ENCODE results near the gene FOXD1. TPM values are rescaled to one million over a fixed set of nuclear protein-coding genes. Genes with fewer than 3 reads are reported as not detected.

FOXD1 gene
- total and polyA plus RNA-seq, 12 donors: 1.1 to 6.5 (median 2.1) TPM

DNA sequence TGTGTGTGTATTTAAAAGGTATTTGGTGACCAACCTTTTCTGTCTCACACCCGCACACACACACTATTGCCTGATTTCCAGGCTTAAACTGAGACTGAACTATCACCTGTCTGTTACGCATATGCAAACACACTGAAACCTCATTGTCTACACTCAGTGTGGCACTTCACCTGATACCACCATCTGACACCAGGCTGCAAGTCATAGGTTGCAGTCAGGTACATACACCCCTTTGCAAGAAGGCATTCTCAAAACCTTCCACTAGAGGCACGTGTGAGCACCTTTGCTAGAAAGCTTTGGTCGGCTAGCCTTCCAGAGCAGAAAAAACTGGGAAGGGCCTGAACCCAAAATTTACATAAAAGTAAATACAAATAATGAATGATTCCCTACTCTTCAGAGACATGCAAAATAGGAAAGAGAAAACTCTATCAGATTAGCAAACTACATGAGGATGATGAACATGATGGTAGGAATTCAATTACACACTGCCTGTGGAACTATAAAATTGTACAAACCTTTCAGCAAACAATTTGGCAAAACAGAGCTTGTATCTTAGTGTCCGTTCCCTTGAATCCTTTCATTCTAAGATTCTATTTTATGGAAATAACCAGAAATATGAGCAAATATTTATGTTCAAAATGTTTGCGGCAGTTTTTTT, 5.9 kb upstream of the FOXD1 start:
- Histone ChIP-seq H3K27ac (no peak overlapping the region), H3K4me1 (replicated peaks in 1 of 2) (peaks cover 0 to 10% of the 10 kb centered on the region in 2 donors), H3K27me3 (peaks cover 58% of the 10 kb centered on the region), H3K4me3 (no peak overlapping the region), H3K36me3 (replicated peaks in 1 of 2) (no peaks in the 10 kb centered on the region), H3K9me3 (replicated peaks in 1 of 3) (no peaks in the 10 kb centered on the region)
- TF ChIP-seq CTCF (IDR thresholded peaks at IDR 0.05) (peak; percentile 36 to 69 (median 50)), POLR2A (IDR thresholded peaks at IDR 0.05) (no peak)
- DNase-seq: peak in 4 of 7 donors; percentile 35 to 55 (median 50)
- WGBS, 4 donors: 43 to 46% (median 44%) methylated on average over 6 of the region's 6 CpGs
- intact Hi-C loops (cut with DNase I): loop anchor here in 1 of 2 donors (5.0 kb wide), 1 partner anchor 237 kb away; no protein-coding TSS in a partner anchor

DNA sequence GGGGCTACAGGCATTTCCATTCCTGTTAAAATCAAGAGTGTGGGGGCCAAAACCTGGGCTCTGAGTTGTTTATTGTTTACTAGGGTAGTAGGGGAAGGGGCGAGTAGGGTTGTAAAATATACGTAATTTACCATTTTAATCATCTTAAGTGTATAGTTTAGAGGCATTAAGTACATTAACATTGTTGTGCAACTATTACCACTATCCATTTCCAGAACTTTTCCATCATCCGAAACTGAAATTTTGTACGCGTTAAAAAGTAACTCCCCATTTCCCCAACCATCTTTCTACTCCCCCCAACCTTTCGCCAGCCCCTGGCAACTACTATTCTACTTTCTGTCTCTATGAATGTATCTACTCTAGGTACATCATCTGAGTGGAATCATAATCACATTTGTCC, 3.6 kb upstream of the FOXD1 start:
- TF ChIP-seq POLR2A (IDR thresholded peaks at IDR 0.05) (no peak), CTCF (IDR thresholded peaks at IDR 0.05) (no peak)
- Histone ChIP-seq H3K27me3 (peaks cover 69% of the 10 kb centered on the region), H3K4me3 (no peak overlapping the region), H3K4me1 (replicated peaks in 1 of 2) (peaks cover 0 to 18% of the 10 kb centered on the region in 2 donors), H3K27ac (no peak overlapping the region), H3K9me3 (replicated peaks in 1 of 3) (no peaks in the 10 kb centered on the region), H3K36me3 (replicated peaks in 1 of 2) (no peaks in the 10 kb centered on the region)
- WGBS, 4 donors: 57 to 61% (median 59%) methylated on average over 6 of the region's 6 CpGs
- intact Hi-C loops (cut with DNase I): loop anchor here in 1 of 2 donors (5.0 kb wide), 1 partner anchor 235 kb away; no protein-coding TSS in a partner anchor
- DNase-seq: no peak

GRCh38 chr5:73451224-73452130, 2.9 kb upstream of the FOXD1 start:
- TF ChIP-seq POLR2A (IDR thresholded peaks at IDR 0.05) (no peak), CTCF (IDR thresholded peaks at IDR 0.05) (peak; percentile 23 to 80 (median 58))
- H3K9me3 ChIP-seq (replicated peaks in 1 of 3): no peaks in the 10 kb centered on the region
- no peaks in the 10 kb centered on the region for H3K36me3 ChIP-seq (replicated peaks in 1 of 2)
- peaks cover 70% of the 10 kb centered on the region for H3K27me3 ChIP-seq
- peaks cover 0 to 18% of the 10 kb centered on the region in 2 donors for H3K4me1 ChIP-seq (replicated peaks in 1 of 2)
- H3K4me3 ChIP-seq: peak overlapping the region in 1 of 4 donors; percentile 36
- WGBS, 4 donors: 4 to 5% (median 4%) methylated on average over 8 to 70 of the region's 70 CpGs
- no peak overlapping the region for H3K27ac ChIP-seq
- DNase-seq: peak in 5 of 7 donors; percentile 37 to 66 (median 57)
- intact Hi-C loops (cut with DNase I): loop anchor here in 1 of 2 donors (5.0 kb wide), 1 partner anchor 234 kb away; no protein-coding TSS in a partner anchor

- intact Hi-C loops (cut with DNase I): loop anchor here in 1 of 2 donors (5.0 kb wide), 1 partner anchor 233 kb away; no protein-coding TSS in a partner anchor
- Histone ChIP-seq H3K36me3 (replicated peaks in 1 of 2) (no peaks in the 10 kb centered on the region), H3K4me1 (replicated peaks in 1 of 2) (peaks cover 0 to 18% of the 10 kb centered on the region in 2 donors), H3K27me3 (peaks cover 70% of the 10 kb centered on the region), H3K9me3 (replicated peaks in 1 of 3) (no peaks in the 10 kb centered on the region), H3K27ac (no peak overlapping the region), H3K4me3 (peak overlapping the region in 1 of 4 donors; percentile 36)
- WGBS, 4 donors: 13 to 18% (median 15%) methylated on average over 24 to 27 of the region's 27 CpGs
- DNase-seq: no peak
- no peak for TF ChIP-seq CTCF (IDR thresholded peaks at IDR 0.05)
- TF ChIP-seq POLR2A (IDR thresholded peaks at IDR 0.05): no peak
These were observed 2.2 kb upstream of the FOXD1 start for GRCh38 chr5:73450672-73451223.
